GM20431 (cell line): Measurements from ENCODE around the gene ZCCHC3.
"Not testable (repeated sequence)": the region's sequence is repeated elsewhere in the genome, so short reads cannot be mapped to it uniquely, and the experiment has no call there.

Experiments
- in situ Hi-C: fragments of 300-500 bp; cut with MseI, MboI; formaldehyde crosslinking; loops from one replicate; pipeline ENCODE4 v1.15.0; 2020; ENCODE audit warnings: low sequenced_read_pairs; ENCODE audit not compliant: unreplicated experiment

ZCCHC3 gene

GRCh38 chr20:297098-297924 lies at the start of gene ZCCHC3:
Gene ZCCHC3, plus strand, starts transcription at chr20:297570. Its CDS starts 17 bp downstream, at chr20:297587.
- in situ Hi-C loops, result no loop called here

GRCh38 chr20:251354-251753 lies 46.0 kb upstream of the ZCCHC3 start:
- in situ Hi-C loops, result no loop called here

GRCh38 chr20:252801-253200 lies 44.6 kb upstream of the ZCCHC3 start:
- in situ Hi-C loops, result no loop called here

GRCh38 chr20:253447-253846 lies 43.9 kb upstream of the ZCCHC3 start:
- in situ Hi-C loops, result not testable (repeated sequence)

GRCh38 chr20:257419-257818 lies 40.0 kb upstream of the ZCCHC3 start, which contains the start of gene DEFB132:
Gene DEFB132, plus strand, starts transcription at chr20:257724. Its CDS starts 55 bp downstream, at chr20:257779.
- in situ Hi-C loops, result no loop called here

GRCh38 chr20:258269-258858 lies 39.0 kb upstream of the ZCCHC3 start:
- in situ Hi-C loops, result no loop called here

GRCh38 chr20:258963-259362 lies 38.4 kb upstream of the ZCCHC3 start:
- in situ Hi-C loops, result no loop called here

- in situ Hi-C loops, result no loop called here
Measured at GRCh38 chr20:259981-260380, 37.4 kb upstream of the ZCCHC3 start.

- in situ Hi-C loops, result no loop called here
Measured at GRCh38 chr20:263701-264100, 33.7 kb upstream of the ZCCHC3 start.

- in situ Hi-C loops, result no loop called here
Measured at GRCh38 chr20:266596-267562, 30.5 kb upstream of the ZCCHC3 start.

- in situ Hi-C loops, result no loop called here
Measured at GRCh38 chr20:270517-270916, 26.9 kb upstream of the ZCCHC3 start.

- in situ Hi-C loops, result no loop called here
Measured at GRCh38 chr20:271069-271468, 26.3 kb upstream of the ZCCHC3 start.

- in situ Hi-C loops, result no loop called here
Measured at GRCh38 chr20:271528-271927, 25.8 kb upstream of the ZCCHC3 start.

GRCh38 chr20:272718-273117 lies 24.7 kb upstream of the ZCCHC3 start:
- in situ Hi-C loops, result no loop called here

GRCh38 chr20:273884-274283 lies 23.5 kb upstream of the ZCCHC3 start:
- in situ Hi-C loops, result no loop called here

GRCh38 chr20:275791-276190 lies 21.6 kb upstream of the ZCCHC3 start:
- in situ Hi-C loops, result no loop called here

- in situ Hi-C loops, result no loop called here
Measured at GRCh38 chr20:276620-277495, 20.5 kb upstream of the ZCCHC3 start.

- in situ Hi-C loops, result no loop called here
Measured at GRCh38 chr20:277496-277781, 19.9 kb upstream of the ZCCHC3 start.

- in situ Hi-C loops, result no loop called here
Measured at GRCh38 chr20:278181-278580, 19.2 kb upstream of the ZCCHC3 start.
